Mesenchymal stem cell (in vitro differentiated cells and primary cell): ENCODE measurements around the gene PTPRE.

Source experiments
- DNase-seq: peaks from one replicate; pipeline ENCODE4 v3.0.0-alpha.2; 2013
- H2AFZ ChIP-seq: one replicate; pipeline ENCODE4 v1.6.1; 2013; ENCODE audit warnings: low read depth, mild to moderate bottlenecking, control low read depth, inconsistent platforms, low read length, moderate library complexity
- H2AK5ac ChIP-seq: 2 replicates; pipeline ENCODE4 v1.6.1; 2013; ENCODE audit warnings: low read length, moderate library complexity, mild to moderate bottlenecking, inconsistent platforms; ENCODE audit not compliant: severe bottlenecking
- H2BK120ac ChIP-seq: one replicate; pipeline ENCODE4 v1.6.1; 2013; ENCODE audit warnings: low read depth, mild to moderate bottlenecking, inconsistent platforms, low read length, moderate library complexity
- H2BK12ac ChIP-seq, 2 experiments: one replicate each; pipeline ENCODE4 v1.6.1; 2013; ENCODE audit warnings: inconsistent platforms in 2 of 2, low read length in 2 of 2, mild to moderate bottlenecking in 2 of 2, moderate library complexity in 2 of 2, control low read depth in 1 of 2
- H2BK15ac ChIP-seq: one replicate; pipeline ENCODE4 v1.6.1; 2013; ENCODE audit warnings: mild to moderate bottlenecking, low read depth, inconsistent platforms; ENCODE audit not compliant: poor library complexity, severe bottlenecking
- H2BK5ac ChIP-seq: 2 replicates; pipeline ENCODE4 v1.6.1; 2013; ENCODE audit warnings: low read depth, mild to moderate bottlenecking, low read length, control low read depth, inconsistent platforms; ENCODE audit not compliant: poor library complexity, severe bottlenecking
- H3K14ac ChIP-seq, 2 experiments: one replicate each; pipeline ENCODE4 v1.6.1; 2013; ENCODE audit warnings: inconsistent platforms in 2 of 2, low read length in 2 of 2, control low read depth in 1 of 2, mild to moderate bottlenecking in 1 of 2, moderate library complexity in 1 of 2
- H3K18ac ChIP-seq, 2 experiments: one replicate each; pipeline ENCODE4 v1.6.1; 2013; ENCODE audit warnings: inconsistent platforms in 2 of 2, low read length in 2 of 2, control low read depth in 1 of 2, low read depth in 1 of 2, mild to moderate bottlenecking in 1 of 2
- H3K23ac ChIP-seq, 2 experiments: one replicate each; pipeline ENCODE4 v1.6.1; 2013; ENCODE audit warnings: inconsistent platforms in 2 of 2, low read length in 2 of 2, mild to moderate bottlenecking in 2 of 2, moderate library complexity in 2 of 2, control low read depth in 1 of 2
- H3K27ac ChIP-seq: 2 replicates; pipeline ENCODE4 v1.5.1; 2013; ENCODE audit warnings: mild to moderate bottlenecking, moderate library complexity, low read length, control low read depth, inconsistent platforms; ENCODE audit not compliant: poor library complexity, severe bottlenecking
- H3K27me3 ChIP-seq, 2 experiments: 2 replicates each; pipeline versions ENCODE4 v1.6.1 to v1.7.0; 2013; ENCODE audit warnings: low read length in 2 of 2, mild to moderate bottlenecking in 2 of 2, moderate library complexity in 2 of 2, control low read depth in 1 of 2, inconsistent platforms in 1 of 2; ENCODE audit not compliant: control insufficient read depth in 1 of 2, insufficient read depth in 1 of 2
- H3K36me3 ChIP-seq, 2 experiments: 2 replicates each; pipeline versions ENCODE4 v1.6.1 to v1.7.0; 2013; ENCODE audit warnings: low read length in 2 of 2, control low read depth in 1 of 2, inconsistent platforms in 1 of 2, low read depth in 1 of 2, mild to moderate bottlenecking in 1 of 2; ENCODE audit not compliant: insufficient read depth in 2 of 2, control insufficient read depth in 1 of 2
- H3K4ac ChIP-seq, 2 experiments: one replicate each; pipeline ENCODE4 v1.6.1; 2013; ENCODE audit warnings: inconsistent platforms in 2 of 2, low read length in 2 of 2, mild to moderate bottlenecking in 2 of 2, moderate library complexity in 2 of 2, control low read depth in 1 of 2, low read depth in 1 of 2
- H3K4me1 ChIP-seq: 2 replicates; pipeline ENCODE4 v1.6.1; 2013; ENCODE audit warnings: low read depth, low read length, control low read depth; ENCODE audit not compliant: control insufficient read depth, insufficient read depth
- H3K4me2 ChIP-seq: 2 replicates; pipeline ENCODE4 v1.6.1; 2013; ENCODE audit warnings: low read length, mild to moderate bottlenecking, inconsistent platforms; ENCODE audit not compliant: poor library complexity, severe bottlenecking
- H3K4me3 ChIP-seq, 2 experiments: 2 replicates each; pipeline versions ENCODE4 v1.5.1 to v1.7.0; 2013; ENCODE audit warnings: low read length in 2 of 2, mild to moderate bottlenecking in 2 of 2, control low read depth in 1 of 2, low read depth in 1 of 2; ENCODE audit not compliant: insufficient read depth in 1 of 2
- H3K79me1 ChIP-seq: replicated peaks from 2 replicates; pipeline ENCODE4 v1.6.1; 2013; ENCODE audit warnings: mild to moderate bottlenecking, control low read depth, low read length, inconsistent platforms; ENCODE audit not compliant: poor library complexity, severe bottlenecking
- H3K9ac ChIP-seq: 2 replicates; pipeline ENCODE4 v1.7.0; 2013; ENCODE audit warnings: mild to moderate bottlenecking, low read length, moderate library complexity
- H3K9me3 ChIP-seq: 2 replicates; pipeline ENCODE4 v1.7.0; 2013; ENCODE audit warnings: mild to moderate bottlenecking, low read length; ENCODE audit not compliant: control insufficient read depth
- H4K8ac ChIP-seq: one replicate; pipeline ENCODE4 v1.6.1; 2013; ENCODE audit warnings: inconsistent platforms, mild to moderate bottlenecking, low read length, moderate library complexity
- H4K91ac ChIP-seq: one replicate; pipeline ENCODE4 v1.6.1; 2013; ENCODE audit warnings: mild to moderate bottlenecking, low read length, inconsistent platforms
- WGBS: methylation state at CpG from one replicate; pipeline ENCODE4 v1.1.7; 2013; ENCODE audit warnings: mixed read lengths; 5-methylcytosine and 5-hydroxymethylcytosine counted together

PTPRE gene

DNA sequence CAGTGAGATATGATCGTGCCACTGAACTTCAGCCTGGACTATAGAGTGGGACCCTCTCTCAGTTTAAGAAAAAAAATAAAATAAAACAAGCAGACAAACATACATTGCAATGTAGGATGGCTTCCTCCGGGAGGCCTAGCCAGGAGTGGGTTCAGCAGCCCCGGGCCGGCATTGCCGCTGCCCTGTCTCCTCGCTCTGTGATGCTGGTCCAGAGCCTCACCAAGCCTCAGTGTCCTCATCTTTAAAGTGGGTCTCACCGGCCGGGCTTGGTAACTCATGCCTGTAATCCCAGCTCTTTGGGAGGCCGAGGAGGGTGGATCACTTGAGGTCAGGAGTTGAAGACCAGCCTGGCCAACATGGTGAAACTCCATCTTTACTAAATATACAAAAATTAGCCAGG, 71.6 kb downstream of the PTPRE start:
- H2BK5ac ChIP-seq: no peak overlapping the region
- no peak overlapping the region for H2AFZ ChIP-seq
- no peak overlapping the region for H2AK5ac ChIP-seq
- H2BK120ac ChIP-seq: peak overlapping the region; percentile 65
- H2BK15ac ChIP-seq: no peak overlapping the region
- peaks cover 9% of the 10 kb centered on the region for H3K4me1 ChIP-seq
- peak overlapping the region in 1 of 2 experiments; percentile 62 for H3K4ac ChIP-seq
- H3K4me3 ChIP-seq: no peak overlapping the region
- peak overlapping the region in 1 of 2 experiments; percentile 68 for H3K14ac ChIP-seq
- H3K18ac ChIP-seq: peak overlapping the region; percentile 71 to 78
- no peak overlapping the region for H3K4me2 ChIP-seq
- H3K27me3 ChIP-seq: no peaks in the 10 kb centered on the region
- WGBS: 97% methylated on average over 6 of the region's 9 CpGs
- H3K27ac ChIP-seq: no peak overlapping the region
- H4K91ac ChIP-seq: peak overlapping the region; percentile 92
- DNase-seq: no peak
- peak overlapping the region; percentile 87 for H4K8ac ChIP-seq
- peak overlapping the region in 1 of 2 experiments; percentile 95 for H2BK12ac ChIP-seq
- H3K79me1 ChIP-seq: peaks cover 3% of the 10 kb centered on the region
- H3K36me3 ChIP-seq: no peaks in the 10 kb centered on the region
- peak overlapping the region; percentile 69 for H3K9ac ChIP-seq
- peaks cover 10% of the 10 kb centered on the region for H3K9me3 ChIP-seq
- H3K23ac ChIP-seq: no peak overlapping the region

GRCh38 chr10:127979045-127979444, 72.1 kb downstream of the PTPRE start:
- no peak overlapping the region for H4K91ac ChIP-seq
- no peak overlapping the region for H2AFZ ChIP-seq
- H3K4ac ChIP-seq: no peak overlapping the region
- no peak overlapping the region for H3K4me3 ChIP-seq
- no peak overlapping the region for H2AK5ac ChIP-seq
- no peaks in the 10 kb centered on the region for H3K36me3 ChIP-seq
- no peaks in the 10 kb centered on the region for H3K27me3 ChIP-seq
- H3K9ac ChIP-seq: no peak overlapping the region
- H3K4me1 ChIP-seq: peaks cover 5% of the 10 kb centered on the region
- peaks cover 10% of the 10 kb centered on the region for H3K9me3 ChIP-seq
- H2BK120ac ChIP-seq: no peak overlapping the region
- H4K8ac ChIP-seq: no peak overlapping the region
- no peak overlapping the region for H2BK5ac ChIP-seq
- 31% methylated on average over 2 of the region's 5 CpGs for WGBS
- H3K14ac ChIP-seq: no peak overlapping the region
- H2BK15ac ChIP-seq: no peak overlapping the region
- H3K4me2 ChIP-seq: no peak overlapping the region
- DNase-seq: peak; percentile 88
- peak overlapping the region in 1 of 2 experiments; percentile 77 for H3K18ac ChIP-seq
- no peak overlapping the region for H3K23ac ChIP-seq
- no peaks in the 10 kb centered on the region for H3K79me1 ChIP-seq
- peak overlapping the region in 1 of 2 experiments; percentile 42 for H2BK12ac ChIP-seq
- no peak overlapping the region for H3K27ac ChIP-seq

GRCh38 chr10:127979566-127979965, 72.7 kb downstream of the PTPRE start:
- H3K4me2 ChIP-seq: no peak overlapping the region
- H3K36me3 ChIP-seq: no peaks in the 10 kb centered on the region
- no peak overlapping the region for H4K8ac ChIP-seq
- H3K14ac ChIP-seq: no peak overlapping the region
- H4K91ac ChIP-seq: no peak overlapping the region
- 100% methylated on average over 2 of the region's 2 CpGs for WGBS
- H3K27ac ChIP-seq: no peak overlapping the region
- H2BK15ac ChIP-seq: no peak overlapping the region
- no peaks in the 10 kb centered on the region for H3K27me3 ChIP-seq
- no peak overlapping the region for H3K23ac ChIP-seq
- no peak overlapping the region for H2AFZ ChIP-seq
- peaks cover 5% of the 10 kb centered on the region for H3K4me1 ChIP-seq
- H2BK5ac ChIP-seq: no peak overlapping the region
- H2BK12ac ChIP-seq: no peak overlapping the region
- H3K9me3 ChIP-seq: peaks cover 10% of the 10 kb centered on the region
- no peak overlapping the region for H3K4ac ChIP-seq
- DNase-seq: no peak
- H2AK5ac ChIP-seq: no peak overlapping the region
- no peak overlapping the region for H3K9ac ChIP-seq
- H3K4me3 ChIP-seq: no peak overlapping the region
- no peaks in the 10 kb centered on the region for H3K79me1 ChIP-seq
- H2BK120ac ChIP-seq: no peak overlapping the region
- no peak overlapping the region for H3K18ac ChIP-seq

DNA sequence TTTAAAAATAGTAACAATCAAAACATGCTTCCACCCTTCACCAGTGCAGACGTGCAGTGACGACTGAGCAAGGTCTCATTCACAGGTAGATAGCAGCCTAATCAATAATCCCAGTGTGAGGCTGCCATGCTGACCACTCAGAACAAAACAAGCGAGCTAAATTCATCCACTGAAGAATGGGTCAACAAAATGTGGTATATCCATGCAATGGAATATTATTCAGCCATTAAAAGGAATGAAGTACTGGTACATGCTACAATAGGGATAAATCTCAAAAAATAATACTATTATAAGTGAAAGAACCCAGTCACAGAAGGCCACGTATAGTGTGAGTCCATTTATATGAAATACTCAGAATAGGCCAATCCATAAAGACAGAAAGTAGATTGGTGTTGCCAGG, 74.0 kb downstream of the PTPRE start:
- 80% methylated on average over 4 of the region's 4 CpGs for WGBS

More for the DNA sequence above, 74.0 kb downstream of the PTPRE start:
- Histone ChIP-seq H2BK15ac (no peak overlapping the region), H3K27me3 (no peaks in the 10 kb centered on the region), H3K18ac (no peak overlapping the region), H2BK12ac (no peak overlapping the region), H2AFZ (no peak overlapping the region), H2BK120ac (no peak overlapping the region), H3K27ac (no peak overlapping the region), H3K4ac (no peak overlapping the region), H3K4me1 (peaks cover 5% of the 10 kb centered on the region), H3K9ac (no peak overlapping the region), H3K14ac (no peak overlapping the region), H2AK5ac (no peak overlapping the region), H3K4me3 (no peak overlapping the region), H3K23ac (no peak overlapping the region), H2BK5ac (no peak overlapping the region), H3K9me3 (peaks cover 10% of the 10 kb centered on the region), H4K91ac (no peak overlapping the region), H3K79me1 (no peaks in the 10 kb centered on the region), H3K36me3 (no peaks in the 10 kb centered on the region), H3K4me2 (no peak overlapping the region), H4K8ac (no peak overlapping the region)
- DNase-seq: no peak
